HG03135 (cell line): ENCODE data around the gene KIF5A.
"Not testable (repeated sequence)": the region's sequence is repeated elsewhere in the genome, so short reads cannot be mapped to it uniquely, and the experiment has no call there.

Experiments used
- ATAC-seq: cut with Tn5 transposase; IDR thresholded peaks from one replicate; pipeline ENCODE4 v1.9.1; 2021; ENCODE audit warnings: mild to moderate bottlenecking, moderate library complexity; ENCODE audit not compliant: unreplicated experiment

Gene KIF5A

GRCh38 chr12:57580466-57580795, 30.6 kb downstream of the KIF5A start:
- ATAC-seq = no peak

GRCh38 chr12:57581802-57582201, 32.0 kb downstream of the KIF5A start:
- no peak for ATAC-seq

- ATAC-seq = no peak
Measured at GRCh38 chr12:57582440-57582839, 32.6 kb downstream of the KIF5A start.

GRCh38 chr12:57583008-57583831, 33.4 kb downstream of the KIF5A start:
- peak; percentile 94 for ATAC-seq

- no peak for ATAC-seq
Measured at GRCh38 chr12:57584050-57584449, 34.2 kb downstream of the KIF5A start.

GRCh38 chr12:57584690-57585089, 34.8 kb downstream of the KIF5A start:
- ATAC-seq = no peak

GRCh38 chr12:57585156-57585555, 35.3 kb downstream of the KIF5A start:
- no peak for ATAC-seq

GRCh38 chr12:57586128-57586527, 36.3 kb downstream of the KIF5A start:
- ATAC-seq = no peak

- no peak for ATAC-seq
Measured at GRCh38 chr12:57586832-57587429, 37.1 kb downstream of the KIF5A start.

GRCh38 chr12:57588951-57589610, 39.2 kb downstream of the KIF5A start:
- ATAC-seq = not testable (repeated sequence)

- no peak for ATAC-seq
Measured at GRCh38 chr12:57590479-57590863, 40.6 kb downstream of the KIF5A start.

- peak; percentile 91 for ATAC-seq
Measured at GRCh38 chr12:57590864-57591781, 41.3 kb downstream of the KIF5A start, which contains the start of gene PIP4K2C. Gene PIP4K2C (plus strand): TSS chr12:57591192. CDS start chr12:57591290, 98 bp downstream.

- peak; percentile 8 for ATAC-seq
Measured at GRCh38 chr12:57591782-57592325, 42.0 kb downstream of the KIF5A start.

GRCh38 chr12:57592551-57593165, 42.8 kb downstream of the KIF5A start:
- ATAC-seq = no peak

GRCh38 chr12:57593187-57593586, 43.3 kb downstream of the KIF5A start:
- no peak for ATAC-seq

GRCh38 chr12:57600395-57600794, 50.6 kb downstream of the KIF5A start:
- no peak for ATAC-seq

- ATAC-seq = no peak
Measured at GRCh38 chr12:57602544-57602943, 52.7 kb downstream of the KIF5A start.

- no peak for ATAC-seq
Measured at GRCh38 chr12:57603324-57603723, 53.5 kb downstream of the KIF5A start.

- ATAC-seq = no peak
Measured at GRCh38 chr12:57603815-57604453, 54.1 kb downstream of the KIF5A start.
